GM21529 (cell line): ENCODE measurements around the gene AKT3.
A peak's percentile ranks its signal among the peaks of the same experiment; 100 is the strongest.

ENCODE experiments used
- ATAC-seq: cut with Tn5 transposase; IDR thresholded peaks from one replicate; pipeline ENCODE4 v1.9.1; 2021; ENCODE audit not compliant: unreplicated experiment

Gene AKT3

DNA sequence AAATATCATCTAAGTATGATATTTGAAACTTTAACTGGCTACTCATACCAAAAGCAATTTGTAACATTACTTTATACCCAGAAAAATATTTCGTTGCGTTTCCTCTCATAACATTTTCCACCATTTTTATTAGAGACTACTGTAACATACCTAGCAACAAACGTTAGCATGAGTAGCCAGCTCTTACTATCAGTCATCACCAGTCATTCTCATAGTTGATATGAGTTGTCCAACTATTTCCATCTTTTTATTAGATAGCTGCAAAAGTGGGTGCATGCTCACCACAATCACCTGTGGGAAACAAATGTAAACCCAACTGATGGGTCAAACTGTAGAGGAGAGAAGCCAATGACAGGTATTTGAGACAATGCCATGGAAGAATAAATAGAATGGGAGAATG is 114.6 kb downstream of the AKT3 start:
- peak; percentile 47 for ATAC-seq

DNA sequence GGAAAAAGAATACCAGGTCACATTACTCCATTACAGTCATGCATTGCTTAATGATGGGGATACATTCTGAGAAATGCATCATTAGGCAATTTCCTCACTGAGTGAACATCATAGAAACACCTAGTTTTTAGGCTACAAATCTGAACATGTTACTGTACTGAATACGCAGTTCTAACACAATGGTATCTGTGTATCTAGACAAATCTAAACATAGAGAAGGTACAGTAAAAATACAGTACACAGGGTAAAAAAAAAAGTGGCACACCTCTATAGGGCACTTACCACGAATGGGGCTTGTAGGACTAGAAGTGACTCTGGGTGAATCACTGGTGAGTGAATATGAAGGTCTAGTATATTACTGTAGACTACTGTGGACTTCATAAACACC is 115.7 kb downstream of the AKT3 start:
- no peak for ATAC-seq

DNA sequence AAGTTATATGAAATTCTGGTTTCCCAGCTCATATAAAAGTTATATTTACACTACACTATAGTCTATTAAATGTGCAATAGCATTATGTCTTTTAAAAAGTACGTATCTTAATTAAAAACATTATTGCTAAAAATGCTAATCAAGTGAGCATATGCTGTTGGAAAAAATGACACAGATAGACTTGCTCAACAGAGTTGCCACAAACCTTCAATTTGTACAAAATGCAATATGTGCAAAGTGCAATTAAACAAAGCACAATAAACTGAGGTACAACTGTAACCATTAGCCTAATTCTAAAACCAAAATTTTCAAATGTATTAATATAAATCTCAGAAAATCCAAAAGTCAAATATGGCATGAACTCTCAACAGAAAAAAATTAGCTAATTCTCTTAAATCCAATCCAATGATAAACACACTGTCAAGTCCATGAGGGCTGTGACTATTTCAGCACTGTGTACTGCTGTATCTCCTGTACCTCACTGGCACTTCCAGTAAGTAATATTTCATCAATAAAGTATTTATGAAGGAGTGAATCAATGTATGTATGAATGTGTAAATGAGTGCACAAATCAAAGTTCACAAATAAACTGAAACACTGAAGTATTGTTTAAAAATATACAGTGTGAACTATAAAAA is 116.3 kb downstream of the AKT3 start:
- no peak for ATAC-seq

DNA sequence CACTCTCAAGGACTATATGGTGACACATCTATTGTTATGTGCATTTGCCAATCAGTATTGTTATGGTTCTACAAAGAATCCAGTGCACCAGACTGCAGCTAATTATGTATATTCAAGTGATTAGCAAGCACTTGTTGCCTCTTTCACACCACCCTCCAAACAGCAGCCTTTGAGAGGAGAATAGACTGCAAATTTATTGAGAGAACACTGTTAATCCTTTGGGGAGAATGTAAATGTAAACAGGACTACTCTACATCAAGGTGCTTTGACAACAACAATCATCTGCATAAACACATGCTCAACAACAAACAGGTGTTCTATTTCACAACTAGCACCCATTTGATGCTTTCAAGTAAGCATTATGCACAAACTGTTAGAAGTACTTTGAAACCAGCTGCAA is 117.4 kb downstream of the AKT3 start:
- no peak for ATAC-seq

DNA sequence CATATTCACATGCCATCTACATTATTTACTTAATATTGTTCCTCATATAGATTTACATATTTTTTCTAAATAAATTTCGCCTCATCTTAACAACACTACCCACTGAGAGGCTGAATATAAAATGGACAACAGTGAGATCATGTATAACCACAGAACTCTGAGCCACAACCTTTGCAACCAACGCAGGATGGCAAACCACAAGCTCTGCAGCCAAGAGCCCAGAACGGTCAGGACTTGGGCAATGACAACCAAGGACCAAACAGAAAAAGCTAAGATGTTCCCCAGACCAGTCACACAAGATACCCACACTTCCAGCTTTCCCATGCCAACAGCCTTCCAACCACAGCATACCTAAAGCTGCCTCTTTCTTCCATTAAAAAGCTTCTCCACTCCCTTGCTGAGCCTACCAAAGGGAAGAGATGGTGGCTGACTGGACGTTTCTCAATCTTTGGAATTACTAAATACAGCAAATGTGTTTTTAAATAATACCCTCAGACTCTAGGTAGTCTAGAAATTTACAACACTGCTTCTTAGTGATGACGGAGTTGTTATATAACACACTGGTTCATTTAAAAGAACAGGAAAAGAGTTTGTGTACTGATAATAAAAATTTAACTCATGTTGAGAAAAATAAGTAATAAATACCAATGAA is 117.9 kb downstream of the AKT3 start:
- no peak for ATAC-seq

DNA sequence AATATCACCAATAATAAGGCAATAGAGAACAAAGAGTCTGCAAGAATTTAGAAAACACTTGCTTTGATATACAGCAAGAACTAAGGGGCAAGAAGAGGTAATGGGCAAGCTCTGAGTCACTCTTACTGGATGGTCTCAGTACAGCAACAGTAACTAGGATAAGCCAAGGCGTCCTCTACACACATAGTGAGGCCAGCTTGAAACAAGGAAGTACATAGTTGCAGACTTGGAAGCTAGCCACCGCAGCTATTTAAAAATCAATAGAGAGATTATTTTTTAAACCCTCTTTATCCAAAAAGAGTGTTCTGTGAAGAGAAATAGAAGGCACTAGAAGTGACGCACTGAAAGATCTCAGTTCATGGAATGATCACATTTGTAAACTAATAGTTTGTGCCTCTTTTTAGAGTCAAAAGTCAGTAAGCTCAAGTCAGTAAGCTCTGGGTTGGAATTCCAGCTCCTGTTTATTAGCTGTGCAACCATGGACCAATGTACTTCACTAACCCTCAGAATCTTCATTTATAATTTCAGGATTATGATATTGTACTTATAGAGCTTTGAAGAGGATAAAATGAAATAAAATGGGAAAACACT is 118.6 kb downstream of the AKT3 start:
- ATAC-seq, result no peak

DNA sequence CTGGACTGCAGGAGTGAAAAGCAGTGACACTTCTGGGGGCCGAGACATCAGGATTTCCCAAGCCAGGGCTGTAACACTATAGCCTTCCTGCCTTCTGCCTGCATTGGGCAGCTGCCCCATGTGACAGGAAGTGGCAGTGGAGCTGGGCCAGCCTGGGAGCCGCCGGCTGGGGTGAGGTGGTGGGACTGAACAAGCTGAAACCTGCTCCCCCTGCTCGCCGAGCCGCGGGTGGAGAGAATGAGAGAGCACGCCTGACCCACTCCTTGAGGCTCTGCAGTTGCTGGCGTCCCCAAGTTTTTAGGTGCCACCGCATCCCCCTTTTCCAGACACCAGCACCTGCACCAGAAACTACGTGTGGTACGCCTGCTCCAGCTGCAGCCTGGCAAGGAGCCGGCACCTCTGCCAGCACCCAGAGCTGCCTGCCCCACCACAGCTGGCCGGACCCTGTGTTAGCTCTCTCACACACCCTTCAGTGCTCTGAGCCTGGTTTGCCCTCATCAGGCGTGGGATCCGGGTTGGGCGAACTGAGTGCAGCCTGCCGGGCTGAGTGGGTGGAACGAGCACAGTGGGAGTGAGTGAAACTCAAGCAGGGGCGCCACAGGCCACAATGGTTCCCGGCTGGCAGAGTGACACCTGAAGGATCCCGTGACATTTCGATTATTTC is 119.4 kb downstream of the AKT3 start:
- no peak for ATAC-seq

DNA sequence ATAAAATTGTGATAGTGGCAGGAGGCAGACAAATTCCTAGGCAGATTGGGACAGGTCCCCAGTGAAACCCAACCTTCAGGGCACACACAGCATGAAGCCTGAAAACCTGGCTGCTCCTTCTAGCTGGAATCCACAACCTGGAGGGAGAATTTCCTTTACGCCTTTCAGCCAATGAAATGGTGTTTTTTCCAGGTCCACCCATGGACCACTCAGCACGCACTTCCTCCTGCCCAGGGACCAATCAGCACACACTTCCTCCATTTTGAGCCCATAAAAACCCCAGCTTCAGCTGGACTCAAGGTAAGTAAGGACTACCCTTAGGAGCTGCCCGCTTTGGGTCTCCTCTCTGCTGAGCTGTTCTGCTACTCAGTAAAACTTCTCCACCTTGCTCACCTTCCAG is 120.1 kb downstream of the AKT3 start:
- ATAC-seq, result no peak

DNA sequence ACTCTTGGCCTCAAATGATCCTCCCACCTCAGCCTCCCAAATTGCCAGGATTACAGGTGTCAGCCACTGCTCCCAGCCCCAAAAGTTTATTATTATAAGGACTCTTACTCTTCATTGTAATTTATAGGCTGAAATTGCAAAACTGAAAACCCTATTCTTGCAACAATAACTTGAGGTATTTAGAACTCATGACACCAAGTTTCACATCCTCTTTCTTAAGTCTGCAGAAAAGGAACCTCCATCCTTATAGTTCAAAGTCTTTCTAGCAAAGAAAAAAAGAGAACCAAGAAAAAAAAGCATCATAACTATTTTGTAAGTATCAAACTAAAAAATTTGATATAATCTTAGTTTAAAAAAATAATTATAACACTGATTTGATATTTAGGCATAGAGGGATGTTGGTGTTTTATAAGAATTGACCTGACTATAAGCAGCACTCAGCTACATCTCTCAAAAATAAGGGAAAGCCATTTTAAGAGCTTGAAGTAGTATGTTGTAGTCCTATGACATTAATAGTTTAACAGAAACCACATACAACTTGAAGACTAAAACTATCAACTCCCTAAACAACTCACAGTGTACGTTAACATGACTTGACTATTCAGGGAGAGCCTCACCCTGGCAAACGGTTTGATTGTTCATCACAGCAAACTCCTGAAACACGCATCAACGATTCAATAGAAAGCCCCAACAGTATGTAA is 122.4 kb downstream of the AKT3 start:
- ATAC-seq, result peak; percentile 85

DNA sequence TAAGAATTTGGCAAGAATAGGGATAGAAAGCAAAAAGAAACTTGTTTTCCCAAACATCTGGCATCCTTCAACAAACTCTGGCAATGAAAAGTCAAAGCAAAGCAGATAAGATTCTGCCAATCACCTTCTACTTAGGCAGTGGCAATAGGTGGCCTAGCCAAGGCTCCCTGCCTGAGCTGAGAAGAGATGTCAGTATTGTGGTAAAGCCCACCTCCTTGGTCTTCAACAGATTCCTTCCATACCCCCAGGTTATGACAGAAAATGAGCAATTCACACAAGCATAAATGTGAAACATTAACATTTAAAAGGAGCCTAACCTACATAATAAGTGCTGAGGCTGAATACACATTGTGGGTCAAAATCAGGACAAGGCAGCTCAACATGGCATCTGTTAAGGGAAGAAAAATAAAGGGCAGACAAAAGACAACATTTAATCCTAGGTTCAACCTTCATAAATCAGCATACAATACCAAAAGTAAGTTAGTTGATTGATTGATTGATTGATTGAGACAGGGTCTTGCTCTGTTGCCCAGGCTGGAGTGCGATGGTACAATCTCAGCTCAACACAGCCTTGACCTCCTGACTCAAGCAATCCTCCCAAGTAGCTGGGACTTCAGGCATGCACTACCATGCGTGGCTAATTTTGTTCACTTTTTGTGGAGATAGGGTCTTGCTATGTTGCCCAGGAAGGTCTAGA is 123.1 kb downstream of the AKT3 start:
- no peak for ATAC-seq

DNA sequence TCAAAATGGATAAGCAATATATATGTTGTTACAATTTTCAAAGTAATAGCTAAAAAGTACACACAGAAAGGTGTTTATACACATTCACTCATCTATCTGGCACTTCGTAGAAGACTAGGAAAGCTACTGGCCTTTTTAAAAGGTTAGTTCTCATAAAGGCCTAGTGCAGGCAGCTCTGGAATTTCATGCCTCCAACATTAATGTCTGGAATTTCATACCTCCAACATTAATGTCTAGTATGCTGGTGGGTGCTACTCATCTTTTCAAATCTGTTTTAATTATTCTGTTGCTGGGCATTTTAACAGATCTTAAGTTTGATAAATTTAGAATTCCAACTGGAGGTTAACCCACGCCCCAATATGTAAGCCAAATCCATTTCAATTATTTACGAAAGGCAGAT is 124.2 kb downstream of the AKT3 start:
- no peak for ATAC-seq

DNA sequence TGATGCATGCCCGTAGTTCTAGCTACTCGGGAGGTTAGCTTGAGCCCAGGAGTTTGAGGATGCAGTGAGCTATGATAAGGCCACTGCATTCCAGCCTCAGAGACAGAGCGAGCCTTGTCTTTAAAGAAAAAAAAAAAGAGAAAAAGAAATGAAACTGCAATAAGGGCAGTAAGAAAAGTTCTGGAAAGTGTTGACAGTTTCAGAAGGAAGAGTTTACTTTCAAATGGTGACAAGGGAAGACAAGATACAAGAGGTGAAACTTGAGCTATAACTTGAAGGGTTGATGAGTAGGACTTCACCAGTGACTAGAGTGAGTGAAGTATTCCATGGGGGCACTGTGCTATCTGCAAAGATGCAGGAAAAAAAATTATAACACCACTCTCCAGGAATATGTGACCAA is 125.0 kb downstream of the AKT3 start:
- ATAC-seq, result no peak

DNA sequence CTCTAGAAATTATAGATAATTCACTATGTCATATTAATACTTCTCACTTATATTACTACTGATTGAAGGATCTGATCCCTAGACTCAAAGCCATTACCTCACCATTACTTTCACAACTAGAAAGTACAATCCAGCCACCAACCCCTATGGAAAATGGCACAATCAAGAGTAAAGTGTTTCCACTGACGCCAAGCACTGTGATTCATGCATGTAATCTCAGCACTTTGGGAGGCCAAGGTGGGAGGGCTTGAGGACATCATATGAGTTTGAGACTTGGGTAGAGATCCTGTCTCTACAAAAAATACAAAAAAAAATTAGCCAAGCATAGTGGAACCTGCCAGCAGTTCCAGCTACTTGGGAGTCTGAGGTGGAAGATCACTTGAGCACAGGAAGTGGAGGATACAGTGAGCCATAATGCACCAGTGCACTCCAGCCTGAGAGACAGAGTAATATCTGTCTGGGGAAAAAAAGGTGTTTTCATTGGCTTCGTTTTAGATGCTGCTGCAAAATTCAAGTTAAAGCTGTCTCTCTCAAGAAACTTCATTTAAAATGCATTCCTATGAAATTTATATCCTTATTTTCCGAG is 126.5 kb downstream of the AKT3 start:
- no peak for ATAC-seq

DNA sequence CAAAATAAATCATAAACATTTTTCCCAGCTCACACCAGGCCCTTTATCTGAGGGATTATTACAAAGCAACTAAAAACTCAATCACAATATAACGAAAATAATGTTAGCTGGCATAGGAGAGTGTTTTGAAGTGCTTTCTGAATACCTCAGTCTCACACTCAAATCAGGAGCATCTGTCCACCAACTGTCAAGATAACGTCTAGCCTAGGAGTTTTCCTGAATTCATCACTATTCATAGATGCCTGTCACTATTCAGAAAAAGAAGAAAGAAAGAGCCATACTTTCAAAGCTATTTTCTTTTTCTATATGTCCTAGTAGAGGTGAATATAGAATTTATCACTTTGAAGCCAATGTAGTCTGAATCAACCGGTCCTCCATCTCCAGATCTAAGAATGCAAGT is 127.0 kb downstream of the AKT3 start:
- ATAC-seq, result no peak

DNA sequence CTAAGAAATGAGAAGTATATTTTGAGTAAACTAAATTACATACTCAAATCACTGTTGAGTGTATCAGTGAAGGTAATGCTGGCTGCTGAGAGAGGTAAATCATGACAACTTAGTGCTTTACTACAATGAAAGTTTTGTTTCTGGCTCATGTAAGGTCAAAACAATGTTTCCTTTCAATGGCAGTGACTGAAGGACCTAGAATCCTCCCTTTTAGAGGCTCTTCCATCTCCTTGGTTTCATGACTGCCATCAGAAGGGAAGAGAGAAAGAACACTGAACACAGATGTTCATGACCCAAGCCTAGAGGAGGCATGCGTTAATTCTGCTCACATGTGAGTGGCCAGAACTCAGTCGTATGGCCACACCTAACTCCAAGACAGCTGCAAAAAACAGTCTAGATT is 130.6 kb downstream of the AKT3 start:
- no peak for ATAC-seq

DNA sequence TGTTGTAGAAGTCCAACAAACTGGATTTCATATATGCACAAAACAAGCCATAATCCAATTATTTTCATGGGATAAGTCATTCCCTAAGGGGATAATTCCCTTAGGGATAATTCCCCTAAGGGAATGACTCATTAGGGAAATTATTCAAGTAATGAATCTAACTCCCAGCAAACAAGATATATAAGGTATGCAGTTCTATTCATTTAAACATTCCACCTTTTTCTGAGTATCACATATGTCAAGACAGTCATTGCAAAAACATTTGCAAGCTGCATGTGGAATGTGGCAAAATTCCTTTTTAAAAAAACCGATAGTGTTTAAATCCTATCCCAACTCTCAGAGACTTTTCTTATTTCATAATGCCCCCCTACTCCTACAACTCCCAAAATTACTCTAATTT is 131.2 kb downstream of the AKT3 start:
- no peak for ATAC-seq

DNA sequence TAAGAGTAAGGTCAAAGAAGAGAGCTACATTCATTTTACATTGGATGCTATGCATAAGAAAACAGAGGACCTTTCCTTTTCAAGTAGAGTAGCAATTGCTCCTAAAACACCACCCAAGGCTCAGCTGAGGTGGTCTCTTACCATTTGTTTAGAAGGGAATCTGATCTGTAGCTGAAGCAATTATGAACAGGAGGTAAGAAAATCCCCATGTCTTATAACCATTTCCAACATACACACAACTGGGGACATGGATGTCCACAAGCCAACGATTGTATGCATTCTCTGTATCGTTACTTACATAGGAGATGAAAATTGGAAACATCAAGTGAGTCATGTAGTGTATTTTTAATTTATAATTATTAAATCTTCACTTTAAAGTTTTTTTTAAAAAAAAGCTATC is 132.0 kb downstream of the AKT3 start:
- ATAC-seq, result no peak

DNA sequence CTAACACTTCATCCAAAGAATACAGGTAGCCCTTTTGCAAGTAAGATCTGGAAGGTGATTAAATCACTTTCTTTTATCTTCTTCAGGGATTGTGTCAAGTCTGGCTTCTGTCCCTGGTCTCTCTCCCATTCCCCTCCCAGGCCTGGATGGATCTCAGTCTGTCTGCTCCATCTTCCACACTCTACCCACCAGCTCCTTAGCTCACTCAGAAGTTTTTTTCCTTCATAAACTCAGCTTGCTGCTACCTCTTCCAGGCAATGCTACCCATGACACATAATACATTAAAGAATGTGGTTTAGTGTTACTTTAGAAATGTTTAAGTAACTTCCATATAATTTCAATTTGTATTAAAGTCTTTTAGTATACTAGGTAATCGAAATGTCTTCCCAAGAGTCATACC is 133.1 kb downstream of the AKT3 start:
- no peak for ATAC-seq

DNA sequence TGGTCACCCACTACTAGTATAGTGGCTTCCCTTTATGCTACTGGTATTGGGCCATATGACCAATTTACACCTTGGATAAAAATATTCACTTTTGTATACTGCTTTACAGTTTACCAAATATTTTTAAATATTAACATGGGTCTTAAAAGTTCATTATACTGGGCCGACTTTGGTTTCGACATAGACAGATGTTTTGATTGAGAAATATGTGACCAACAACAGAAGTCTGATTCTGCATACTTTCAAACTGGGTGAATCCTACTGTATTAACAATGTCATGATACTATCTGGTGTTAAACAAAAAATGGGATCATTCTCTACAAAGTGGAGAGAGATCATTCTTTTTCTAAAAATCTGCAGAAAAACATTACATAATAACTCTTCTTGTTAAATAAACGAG is 134.8 kb downstream of the AKT3 start:
- ATAC-seq, result no peak

DNA sequence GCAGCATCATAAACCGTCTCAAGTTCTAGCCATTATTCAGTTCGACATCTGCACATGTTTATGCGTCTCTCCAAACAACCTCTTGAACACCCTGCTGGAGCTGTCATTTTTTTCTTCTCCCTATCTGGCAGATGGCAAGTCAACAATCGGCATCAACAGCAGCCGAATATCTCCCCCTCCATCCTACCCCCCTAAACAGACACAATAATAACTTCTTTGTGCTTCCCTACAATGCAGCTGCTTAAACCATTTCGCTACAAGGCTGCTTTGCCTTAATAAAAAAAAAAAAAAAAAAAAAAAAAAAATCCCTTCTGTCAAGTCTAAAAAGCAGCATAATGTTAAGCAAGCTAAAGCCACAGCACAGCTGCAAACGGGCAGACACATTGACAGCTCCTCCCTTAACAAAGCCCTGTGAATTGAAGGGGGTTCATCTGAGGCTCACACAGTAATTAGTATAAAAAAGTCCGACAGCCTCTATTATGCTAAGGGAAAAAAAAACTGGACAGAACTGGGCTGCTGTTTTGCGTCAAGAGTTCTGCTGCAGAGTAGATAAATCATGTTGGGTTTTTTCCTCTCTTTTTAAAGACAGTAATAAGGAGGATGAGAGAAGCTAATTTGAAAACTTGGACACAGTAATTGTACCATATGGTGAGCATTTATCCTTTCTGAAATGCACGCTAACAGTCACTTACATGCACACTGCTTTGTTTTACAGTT is 136.4 kb downstream of the AKT3 start:
- ATAC-seq, result no peak
